Islet precursor cell (in vitro differentiated cells): Measurements from ENCODE around the gene PRKCA.
A peak's percentile ranks its signal among the peaks of the same experiment; 100 is the strongest.
"Not testable (repeated sequence)": the region's sequence is repeated elsewhere in the genome, so short reads cannot be mapped to it uniquely, and the experiment has no call there.

ENCODE experiments used
- DNase-seq: peaks from one replicate; pipeline ENCODE4 v3.0.0-alpha.2; 2018

Gene PRKCA

DNA sequence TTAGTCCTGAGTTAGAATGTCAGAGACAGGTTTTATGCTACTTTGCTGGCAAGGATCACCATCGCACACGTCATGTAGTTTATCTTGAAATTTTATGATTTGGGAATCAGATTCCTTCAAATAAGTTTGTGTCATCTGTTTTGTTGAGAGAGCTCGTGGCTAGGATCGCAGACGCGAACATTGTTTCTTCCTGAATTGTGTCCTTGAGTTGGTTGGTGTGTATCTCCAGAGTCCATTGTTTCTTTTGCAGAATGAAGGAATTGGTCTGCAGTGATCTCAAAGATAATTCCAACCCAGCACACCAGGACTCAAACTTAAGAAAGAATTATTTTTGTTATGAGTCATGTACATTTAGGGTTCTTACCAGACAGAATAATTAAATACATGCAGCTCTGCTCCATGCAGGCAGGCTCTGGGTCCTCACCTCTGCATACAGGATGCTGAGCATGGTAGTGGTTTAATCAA is 51.6 kb downstream of the PRKCA start:
- DNase-seq, result no peak

DNA sequence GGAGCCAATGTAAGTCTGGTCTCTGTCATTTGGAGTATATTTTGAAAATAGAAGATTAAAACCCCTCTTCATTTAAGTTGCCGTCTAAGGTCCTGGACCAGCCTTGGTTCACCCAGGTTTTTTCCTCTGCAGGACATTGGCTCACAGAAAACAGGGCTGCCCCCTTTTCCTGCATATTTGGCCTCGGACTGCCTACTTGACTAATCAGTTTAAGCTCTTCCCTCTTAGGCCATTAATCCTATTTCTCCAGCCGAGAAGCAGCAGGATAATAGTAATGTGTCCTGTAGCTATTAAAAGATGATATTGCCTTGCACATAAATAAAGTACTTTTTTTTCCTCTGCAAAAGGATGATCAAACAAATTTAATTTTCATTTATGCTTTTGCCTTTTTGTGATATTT is 52.1 kb downstream of the PRKCA start:
- DNase-seq, result no peak

DNA sequence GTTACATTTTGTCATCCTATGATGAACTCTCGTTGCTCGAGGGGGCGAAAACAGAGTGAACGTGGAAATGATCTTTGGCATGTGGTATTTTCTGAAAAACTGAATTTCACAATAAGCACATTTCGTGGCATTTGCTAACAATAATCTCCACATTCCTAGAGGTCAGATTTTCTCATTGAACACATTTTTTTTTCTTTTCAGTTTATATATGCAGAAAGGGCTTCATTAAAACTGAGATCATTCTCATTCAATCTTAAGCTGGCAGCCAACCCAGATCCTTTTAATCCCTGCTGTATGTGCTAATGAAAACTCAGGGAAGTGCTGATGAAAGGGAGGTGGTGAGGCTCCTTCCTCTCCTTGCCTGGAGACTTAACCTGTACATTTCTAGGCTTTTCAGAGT is 52.6 kb downstream of the PRKCA start:
- no peak for DNase-seq

DNA sequence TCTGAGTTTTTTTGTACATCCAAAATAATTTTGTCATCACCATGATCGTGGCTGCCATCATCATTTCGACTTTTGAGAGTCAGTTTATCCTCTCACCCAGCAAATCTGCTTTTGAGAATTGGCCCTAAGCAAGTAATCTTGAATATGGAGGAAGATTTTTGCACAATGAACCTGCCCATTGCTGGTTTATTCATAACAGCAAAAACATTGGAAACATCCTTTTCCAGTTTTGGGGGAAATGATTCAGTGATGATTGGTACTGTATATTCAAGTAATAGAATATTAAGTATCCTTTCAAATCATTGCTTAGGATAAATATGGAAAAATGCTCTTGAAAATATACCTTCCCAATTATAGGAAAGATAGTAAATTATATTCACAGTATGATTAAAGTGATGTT is 53.1 kb downstream of the PRKCA start:
- no peak for DNase-seq

DNA sequence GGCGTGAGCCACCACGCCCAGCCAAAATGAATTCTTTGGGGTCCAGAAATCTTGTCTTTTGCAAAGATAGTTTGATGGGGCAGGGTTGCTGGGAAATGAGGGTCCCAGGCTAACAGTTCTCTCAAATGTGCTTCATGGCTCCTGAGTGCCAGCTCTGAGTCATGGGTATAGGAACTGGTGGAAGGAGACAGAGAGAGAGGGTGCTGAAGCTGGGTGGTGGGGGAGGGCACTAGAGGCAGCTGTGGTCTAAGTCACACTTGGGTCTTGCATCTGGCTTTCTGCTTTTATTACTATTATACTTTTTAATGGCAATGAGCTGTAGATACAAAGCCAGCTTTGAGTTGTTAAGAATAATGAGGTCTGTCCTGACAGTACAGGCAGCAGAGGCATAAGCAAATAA is 54.6 kb downstream of the PRKCA start:
- DNase-seq, result no peak

DNA sequence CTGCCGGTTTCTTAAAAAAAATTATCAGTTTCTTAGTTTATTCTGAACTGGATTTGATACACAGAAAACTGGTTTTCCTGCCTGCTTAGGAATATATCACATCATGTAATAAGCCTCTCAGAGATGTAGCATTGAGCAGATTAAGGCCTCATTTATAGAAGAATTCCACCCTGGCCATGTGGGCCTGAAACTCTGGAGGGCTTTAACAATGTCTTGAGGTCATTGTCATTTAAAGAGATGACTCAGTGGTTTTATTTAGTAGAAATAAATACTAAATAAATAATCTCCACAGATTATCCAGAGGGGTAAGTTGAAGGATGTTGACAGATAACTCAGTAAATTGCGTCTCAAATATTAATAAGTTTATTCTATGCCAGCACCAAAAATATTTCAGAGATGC is 56.9 kb downstream of the PRKCA start:
- no peak for DNase-seq

DNA sequence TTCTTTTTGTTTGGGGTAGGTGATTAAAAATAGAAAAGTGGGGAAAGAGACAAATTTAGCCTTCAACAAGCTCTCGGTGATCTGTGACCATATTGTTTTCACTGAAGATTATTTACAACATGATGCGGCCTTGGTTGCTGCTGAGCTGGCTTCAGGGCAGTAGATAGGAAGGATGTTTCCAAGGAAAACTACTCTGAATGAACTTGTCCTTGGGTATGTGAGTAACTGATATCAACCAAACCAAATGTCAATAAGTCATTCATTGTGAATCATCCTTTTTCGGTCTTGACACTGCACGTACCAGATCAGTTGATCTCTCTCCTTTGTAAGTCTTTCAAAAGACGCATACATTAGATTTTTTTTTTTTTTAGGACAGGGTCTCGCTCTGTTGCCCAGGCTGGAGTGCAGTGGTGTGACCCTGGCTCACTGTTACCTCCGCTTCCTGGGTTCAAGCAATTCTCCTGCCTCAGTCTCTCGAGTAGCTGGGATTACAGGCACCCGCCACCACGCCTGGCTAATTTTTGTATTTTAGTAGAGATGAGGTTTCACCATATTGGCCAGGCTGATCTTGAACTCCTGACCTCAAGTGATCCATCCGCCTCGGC is 58.6 kb downstream of the PRKCA start:
- not testable (repeated sequence) for DNase-seq

DNA sequence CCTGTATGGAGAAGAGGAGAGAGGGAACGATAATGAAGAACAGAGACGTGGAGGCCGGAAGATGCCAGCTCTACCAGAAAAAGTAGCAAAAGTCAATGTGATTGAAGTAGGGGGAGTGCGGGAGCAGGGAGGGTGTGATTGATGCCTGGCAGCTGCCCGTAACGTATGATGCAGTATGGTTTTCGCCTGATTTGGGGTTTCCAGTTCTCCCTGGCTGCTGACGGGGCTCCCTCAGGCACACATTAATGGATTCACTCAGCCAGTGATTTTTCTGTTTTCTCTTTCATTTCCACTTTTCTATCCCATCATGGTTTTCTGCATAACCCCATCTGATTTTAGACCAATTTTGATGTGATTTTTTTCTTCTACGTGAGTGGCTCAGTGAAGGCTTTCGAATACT is 62.1 kb downstream of the PRKCA start:
- no peak for DNase-seq

DNA sequence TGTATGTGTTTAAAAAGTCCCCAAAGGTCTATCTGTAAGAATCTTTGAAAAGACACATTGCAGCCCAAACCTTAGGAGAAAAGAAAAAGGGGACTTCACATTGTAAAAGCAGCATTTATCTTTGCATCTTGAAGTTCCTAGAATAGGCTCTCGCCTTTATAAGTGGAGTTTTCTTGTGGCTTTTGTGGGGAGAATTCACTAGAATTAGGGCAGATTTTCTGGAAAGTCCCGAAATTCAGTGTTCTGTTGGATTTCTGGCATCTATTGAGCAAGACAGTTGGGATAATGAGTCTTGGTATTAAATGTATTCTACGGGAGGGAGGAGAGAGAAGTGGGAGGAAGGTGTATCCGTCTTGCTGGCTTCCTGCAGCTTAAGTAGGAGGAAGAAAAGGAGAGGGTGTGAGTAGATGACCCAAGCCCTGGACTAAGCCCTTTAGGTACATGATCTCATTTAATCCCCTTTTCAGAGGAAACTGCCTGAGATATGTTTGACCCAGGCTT is 62.6 kb downstream of the PRKCA start:
- DNase-seq, result no peak

DNA sequence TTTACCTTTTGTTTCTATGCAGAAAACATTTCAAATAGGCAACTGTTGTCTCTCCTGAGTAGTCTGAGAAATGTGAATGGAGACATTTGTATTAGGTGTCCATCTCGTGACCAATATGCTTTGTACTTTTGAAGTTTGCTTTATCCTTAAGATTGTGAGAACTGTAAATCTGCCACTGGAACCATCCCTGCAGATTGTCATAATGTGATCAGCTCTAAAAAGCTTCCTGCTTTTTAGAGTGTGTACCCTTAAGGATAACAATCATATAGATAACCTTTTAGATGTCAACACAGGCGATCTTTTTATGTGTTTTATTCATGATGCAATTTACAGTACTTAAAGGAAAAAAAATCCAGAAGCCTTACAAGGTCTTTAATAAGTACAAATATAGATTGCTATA is 63.5 kb downstream of the PRKCA start:
- DNase-seq, result no peak

DNA sequence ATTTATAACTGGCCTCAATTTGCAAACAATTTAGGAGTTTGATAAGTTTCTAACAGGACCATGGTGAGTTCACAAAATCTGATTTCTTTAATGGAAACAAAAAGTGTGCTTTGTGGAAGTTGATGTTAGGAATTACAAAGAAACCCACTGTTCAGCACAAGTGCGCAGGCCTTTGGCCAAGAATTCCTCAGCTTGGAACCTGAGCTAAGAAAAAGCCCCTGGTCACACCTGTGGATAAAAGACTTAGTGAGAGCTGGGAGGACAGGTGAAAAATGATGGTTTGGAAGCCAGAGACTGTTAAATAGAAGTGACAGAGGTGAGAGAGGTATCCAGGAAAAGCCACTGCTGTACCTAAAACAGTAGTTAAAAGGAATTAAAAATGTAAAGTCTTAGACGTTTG is 64.7 kb downstream of the PRKCA start:
- DNase-seq, result no peak

DNA sequence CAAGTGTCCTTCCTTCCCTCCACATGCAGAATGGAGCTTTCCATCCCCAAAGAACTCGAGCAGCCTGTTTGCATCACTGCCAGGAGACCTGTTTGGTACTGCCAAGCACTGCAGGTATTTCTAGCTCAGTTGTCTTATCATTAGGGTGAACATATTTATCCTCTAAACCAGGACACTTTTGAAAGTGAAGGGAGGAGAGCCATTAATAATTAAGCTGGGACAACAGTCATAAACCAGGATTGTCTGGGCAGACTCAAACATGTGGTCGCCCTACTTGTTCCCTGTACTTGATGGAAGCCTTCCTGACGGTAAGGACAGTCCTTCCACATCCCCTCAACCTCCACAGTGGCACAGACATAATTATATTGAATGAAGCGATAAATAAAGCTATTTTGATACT is 67.4 kb downstream of the PRKCA start:
- DNase-seq, result no peak

DNA sequence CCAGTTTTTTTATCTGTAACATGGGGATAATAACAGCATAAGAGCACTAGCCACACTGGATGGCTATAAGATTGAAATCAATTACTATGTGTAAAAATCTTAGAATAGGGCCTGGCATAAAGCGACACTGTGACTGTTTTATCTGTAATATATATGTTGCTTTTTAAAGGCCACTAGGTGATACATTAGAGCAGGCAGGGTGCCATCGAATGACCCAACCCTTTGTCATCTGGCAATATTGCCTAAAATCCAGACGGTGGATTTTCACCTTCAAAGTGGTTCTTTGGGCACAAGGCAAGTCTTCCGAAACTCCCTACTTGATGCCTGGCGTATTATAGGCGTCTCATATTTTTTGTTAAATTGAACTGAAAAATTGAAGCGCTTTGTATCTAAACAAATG is 69.1 kb downstream of the PRKCA start:
- no peak for DNase-seq

DNA sequence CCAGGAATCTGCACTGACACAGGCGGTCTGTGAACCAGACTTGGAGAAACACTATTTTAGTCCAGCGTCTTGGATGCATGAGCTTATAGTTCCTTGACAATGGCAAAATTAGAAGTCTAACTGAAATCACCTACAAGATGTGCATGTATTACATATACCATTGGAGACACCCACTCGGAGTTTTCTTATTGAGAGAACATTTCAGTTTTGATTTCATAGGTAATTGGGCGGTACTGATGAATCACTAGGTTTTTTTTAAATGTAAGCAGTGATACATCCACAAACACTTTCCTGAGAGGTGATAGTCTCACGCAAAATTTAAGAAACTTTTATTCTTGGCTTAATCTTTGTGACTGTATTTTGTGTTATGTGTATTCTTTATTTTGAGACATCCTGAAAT is 69.8 kb downstream of the PRKCA start:
- DNase-seq, result no peak

DNA sequence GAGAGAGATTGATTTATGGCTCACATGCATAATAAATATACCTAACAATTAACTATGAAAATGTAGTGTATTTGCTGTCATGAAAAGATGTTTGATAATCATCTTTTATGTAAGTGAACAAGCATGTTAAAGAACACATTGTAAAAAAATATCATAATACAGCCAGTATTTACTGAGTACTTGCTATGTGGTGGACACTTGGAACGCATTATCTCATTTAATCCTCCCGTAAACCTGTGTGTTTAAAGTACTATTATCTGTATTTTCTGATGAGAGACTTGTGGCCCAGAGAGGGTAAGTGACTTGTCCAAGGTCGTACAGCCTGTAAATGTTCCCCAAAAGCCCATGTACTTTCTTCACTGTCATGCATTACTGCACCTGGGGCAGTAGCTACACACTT is 70.7 kb downstream of the PRKCA start:
- no peak for DNase-seq

DNA sequence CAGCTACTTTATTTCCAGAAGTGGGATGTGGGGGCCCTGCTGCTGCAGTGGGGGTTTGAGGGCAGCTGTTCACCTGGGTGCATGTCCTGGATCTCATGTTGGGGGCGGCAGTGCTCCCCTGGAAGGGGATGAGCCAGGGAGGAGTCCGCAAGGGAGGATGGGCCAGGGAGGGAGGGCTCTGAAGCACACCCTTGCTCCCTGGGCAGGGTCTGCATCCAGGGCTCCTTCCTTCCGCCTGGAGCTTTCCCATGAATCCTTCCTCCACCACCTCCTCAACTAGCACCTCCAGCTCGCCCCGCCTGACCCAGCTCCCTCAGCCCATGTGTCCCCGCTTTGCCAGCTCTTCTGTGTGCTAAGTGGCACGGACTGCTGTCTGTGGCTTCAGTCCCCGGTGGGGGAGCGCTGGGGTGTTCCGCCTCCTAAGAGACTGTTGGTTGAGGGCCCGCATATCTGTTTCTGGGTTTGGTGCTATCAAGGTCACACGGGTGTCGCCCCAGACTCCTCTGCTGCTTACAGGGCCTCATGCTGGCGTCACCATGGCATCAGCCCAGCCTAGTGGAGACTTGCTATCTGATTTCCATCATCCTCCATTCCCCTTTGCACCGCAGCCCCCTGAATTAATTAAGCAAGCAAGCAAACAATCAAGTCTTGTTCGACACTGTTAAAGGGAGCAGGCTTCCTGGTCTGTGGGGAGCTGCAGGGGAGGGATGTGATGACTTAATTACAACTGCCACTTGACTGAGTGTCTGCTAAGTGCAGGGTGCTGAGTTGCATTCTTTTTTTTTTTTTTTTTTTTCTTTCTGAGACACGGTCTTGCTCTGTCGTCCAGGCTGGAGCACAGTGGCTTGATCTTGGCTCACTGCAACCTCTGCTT is 71.8 kb downstream of the PRKCA start:
- peak; percentile 91 for DNase-seq

DNA sequence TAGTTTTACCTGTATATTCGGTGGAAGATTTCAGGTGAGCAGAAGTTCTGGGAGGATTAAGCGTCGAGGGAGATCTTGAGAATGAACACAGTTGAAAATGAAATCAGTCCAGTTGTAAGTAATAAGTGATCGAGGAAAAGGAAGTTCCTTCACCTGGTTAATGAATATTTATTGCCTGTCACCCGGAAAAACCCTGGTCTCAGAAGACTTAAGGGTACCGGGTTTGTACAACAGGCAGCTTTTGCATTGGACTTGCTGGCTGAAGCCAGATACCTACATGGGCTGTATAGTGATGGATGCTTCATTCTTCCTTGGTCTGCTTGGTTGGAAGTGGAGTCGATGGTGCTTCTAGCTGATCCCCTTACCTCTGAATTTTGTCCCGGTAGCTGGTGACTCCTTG is 72.7 kb downstream of the PRKCA start:
- DNase-seq, result no peak

DNA sequence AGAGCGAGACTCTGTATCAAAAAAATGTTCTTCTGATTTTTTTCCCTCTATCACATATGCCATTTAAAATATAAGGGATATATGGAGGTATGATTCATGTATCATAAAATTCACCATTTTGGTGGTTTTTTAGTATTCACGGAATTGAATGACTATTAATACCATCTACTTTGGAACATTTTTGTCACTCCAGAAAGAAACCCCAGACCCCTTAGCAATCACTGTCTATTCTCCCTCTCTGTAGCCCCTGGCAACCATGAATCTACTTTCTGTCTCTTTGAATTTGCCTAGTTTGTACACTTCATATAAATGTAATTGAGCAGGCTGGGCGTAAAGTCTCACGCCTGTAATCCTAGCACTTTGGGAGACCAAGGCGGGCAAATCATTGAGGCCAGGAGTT is 75.9 kb downstream of the PRKCA start:
- no peak for DNase-seq

DNA sequence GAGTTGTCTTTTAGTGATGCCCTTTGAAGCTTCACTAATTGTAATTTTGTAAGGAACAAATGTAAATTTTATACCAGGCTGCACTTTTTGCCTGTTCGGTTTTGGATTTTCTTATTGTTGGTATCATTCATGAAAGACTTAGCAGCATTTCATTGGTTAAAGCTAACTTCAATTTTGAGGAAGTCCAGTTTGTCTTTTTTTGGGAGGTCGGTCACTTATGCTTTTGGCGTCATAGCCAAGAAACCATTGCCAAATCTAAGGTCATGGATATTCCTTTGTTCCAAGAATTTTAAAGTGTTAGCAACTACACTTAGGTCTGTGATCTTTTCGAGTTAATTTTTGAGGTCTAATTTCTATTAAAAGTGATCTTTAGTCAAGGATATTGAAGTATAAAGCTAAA is 77.1 kb downstream of the PRKCA start:
- no peak for DNase-seq

DNA sequence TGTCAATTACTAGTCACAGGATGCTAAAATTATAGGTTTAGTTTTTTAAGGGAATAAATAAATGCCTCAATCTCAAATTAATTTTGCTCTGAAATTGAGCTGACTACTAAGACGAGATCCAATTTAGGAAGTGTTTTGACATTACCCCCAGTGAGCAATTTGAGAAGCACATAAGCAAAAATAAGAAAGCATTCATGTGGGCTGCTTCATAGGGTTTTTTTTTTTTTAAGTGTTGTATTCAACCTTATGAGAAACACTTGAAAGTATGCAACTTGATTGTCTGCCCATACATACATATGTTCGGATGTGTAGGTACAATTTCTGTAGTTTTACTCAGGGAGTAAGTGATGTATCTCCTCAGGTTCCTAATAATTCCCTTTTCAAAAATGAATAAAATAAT is 77.6 kb downstream of the PRKCA start:
- no peak for DNase-seq

DNA sequence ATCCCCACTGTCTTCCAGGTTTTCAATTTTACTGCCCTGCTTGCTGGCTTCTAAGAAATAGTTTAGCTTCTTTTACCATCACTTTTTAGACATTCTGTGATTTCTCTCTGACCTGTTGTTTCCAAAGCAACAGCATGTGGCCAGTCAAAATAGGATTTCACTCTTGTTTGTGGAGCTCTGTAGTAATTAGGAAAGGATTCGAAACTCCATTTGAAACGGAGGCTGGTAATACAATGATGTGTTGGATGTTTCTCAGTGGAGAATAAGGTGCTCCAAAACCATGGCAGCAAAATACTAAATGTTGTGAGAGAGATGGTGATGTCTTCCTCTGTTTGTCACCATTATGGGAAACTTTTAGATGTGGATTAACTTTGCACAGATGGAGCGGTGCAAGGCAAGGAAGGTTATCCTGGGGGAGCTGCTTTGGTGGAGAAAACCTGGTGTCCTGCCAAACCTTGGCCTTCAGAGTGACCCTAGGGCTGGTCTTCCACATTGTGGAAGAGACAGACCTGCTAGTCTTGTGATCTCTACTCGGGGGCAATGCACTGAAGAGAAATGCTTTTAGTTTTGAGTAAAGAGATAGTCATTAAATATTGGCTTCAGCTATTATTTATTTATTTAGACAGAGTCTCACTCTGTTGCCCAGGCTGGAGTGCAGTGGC is 79.4 kb downstream of the PRKCA start:
- DNase-seq, result no peak

DNA sequence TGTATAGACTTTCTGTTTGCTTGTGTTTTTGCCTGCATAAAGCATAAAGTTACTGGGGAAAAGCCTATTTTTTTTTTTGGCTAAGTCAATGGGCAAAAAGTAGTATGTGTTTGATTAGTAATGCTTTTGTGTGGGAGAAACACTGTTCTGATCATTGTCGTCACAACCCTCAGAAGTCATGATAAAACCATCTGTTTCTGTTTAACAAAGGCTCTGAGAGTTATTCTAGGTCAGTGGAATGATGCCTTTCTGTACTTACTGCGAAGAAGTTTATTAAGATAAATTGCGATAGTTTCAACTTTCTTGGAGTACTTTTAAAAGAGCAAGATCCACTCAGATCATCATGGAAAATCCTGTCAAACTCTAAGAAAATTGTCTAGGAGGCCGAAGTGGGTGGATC is 80.9 kb downstream of the PRKCA start:
- no peak for DNase-seq

DNA sequence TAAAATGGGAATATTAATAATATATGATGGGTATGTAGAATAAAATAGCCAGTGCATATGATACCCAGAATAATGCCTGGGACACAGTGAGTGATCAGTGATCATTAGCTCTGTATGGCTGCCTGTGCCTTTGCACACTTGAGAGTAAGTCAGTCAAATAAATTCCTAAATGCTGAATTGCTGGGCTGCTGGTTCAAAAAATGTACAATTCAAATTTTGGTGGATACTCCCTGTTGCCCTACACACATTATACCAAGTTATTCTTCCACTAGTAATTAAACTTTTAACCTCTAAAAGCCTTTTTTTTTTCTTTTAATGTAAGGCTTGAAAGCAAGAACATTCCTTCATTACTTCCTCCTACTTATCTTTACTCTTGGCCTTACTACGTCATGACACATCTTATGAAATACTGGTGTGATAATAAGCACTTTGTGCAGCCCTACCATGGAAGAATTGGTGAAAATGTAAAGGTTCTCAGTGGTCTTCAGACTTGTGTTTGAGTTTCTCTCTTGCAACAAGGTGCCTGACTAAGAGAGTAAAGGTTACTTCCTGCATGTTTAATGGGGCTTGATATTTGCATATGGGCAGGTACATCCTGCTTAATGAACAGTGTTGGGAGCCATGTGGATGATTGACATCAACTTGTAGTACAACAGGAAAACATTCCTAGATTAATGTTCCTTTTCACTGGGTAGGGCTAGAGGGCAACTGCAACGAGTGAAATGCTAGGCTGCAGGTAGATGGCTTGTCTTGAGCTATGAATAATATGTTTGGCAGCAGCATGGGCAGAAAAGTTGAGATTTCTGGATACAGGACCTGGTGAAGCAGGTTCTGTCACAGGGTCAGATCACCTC is 84.3 kb downstream of the PRKCA start:
- DNase-seq, result peak; percentile 47
